ENCODE measurements around the gene QSER1. TPM values are rescaled to one million over a fixed set of nuclear protein-coding genes. Genes with fewer than 3 reads are reported as not detected.

The QSER1 gene
- total and polyA plus RNA-seq, 11 donors, result 2.1 to 25.3 (median 18.2) TPM

DNA sequence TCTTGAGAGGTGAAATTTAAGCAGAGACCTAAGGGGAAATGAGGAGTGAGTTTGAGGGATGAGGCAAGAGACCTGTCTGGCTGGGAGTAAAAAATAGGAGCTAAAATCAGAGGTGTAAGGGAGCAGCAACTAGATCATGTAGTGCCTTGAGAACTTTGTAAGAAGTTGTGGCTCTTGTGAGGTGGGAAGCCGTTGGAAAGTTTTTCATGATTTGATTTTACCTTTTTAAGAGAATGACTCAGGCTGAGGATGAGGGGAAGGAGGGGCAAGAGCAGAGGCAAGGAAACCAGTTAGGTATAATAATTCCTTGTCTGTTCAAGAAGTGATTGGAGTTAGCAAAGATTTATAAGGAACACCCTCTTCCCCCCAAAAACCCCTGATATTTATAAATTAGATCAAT is 25.8 kb downstream of the QSER1 start:
- Histone ChIP-seq H3K27ac (no peak overlapping the region), H3K9me3 (no peaks in the 10 kb centered on the region), H3K36me3 (no peaks in the 10 kb centered on the region), H3K4me1 (peaks cover 0 to 6% (median 0%) of the 10 kb centered on the region in 12 donors), H3K4me3 (no peak overlapping the region), H3K27me3 (no peaks in the 10 kb centered on the region)
- ATAC-seq (no peak), DNase-seq (no peak)
- TF ChIP-seq, protein P1, sequence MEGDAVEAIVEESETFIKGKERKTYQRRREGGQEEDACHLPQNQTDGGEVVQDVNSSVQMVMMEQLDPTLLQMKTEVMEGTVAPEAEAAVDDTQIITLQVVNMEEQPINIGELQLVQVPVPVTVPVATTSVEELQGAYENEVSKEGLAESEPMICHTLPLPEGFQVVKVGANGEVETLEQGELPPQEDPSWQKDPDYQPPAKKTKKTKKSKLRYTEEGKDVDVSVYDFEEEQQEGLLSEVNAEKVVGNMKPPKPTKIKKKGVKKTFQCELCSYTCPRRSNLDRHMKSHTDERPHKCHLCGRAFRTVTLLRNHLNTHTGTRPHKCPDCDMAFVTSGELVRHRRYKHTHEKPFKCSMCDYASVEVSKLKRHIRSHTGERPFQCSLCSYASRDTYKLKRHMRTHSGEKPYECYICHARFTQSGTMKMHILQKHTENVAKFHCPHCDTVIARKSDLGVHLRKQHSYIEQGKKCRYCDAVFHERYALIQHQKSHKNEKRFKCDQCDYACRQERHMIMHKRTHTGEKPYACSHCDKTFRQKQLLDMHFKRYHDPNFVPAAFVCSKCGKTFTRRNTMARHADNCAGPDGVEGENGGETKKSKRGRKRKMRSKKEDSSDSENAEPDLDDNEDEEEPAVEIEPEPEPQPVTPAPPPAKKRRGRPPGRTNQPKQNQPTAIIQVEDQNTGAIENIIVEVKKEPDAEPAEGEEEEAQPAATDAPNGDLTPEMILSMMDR (IDR thresholded peaks at IDR 0.05), result no peak
- TF ChIP-seq POLR2A (IDR thresholded peaks at IDR 0.05), result no peak
- intact Hi-C loops (cut with DNase I), result no loop called here
- WGBS, 4 donors, result 86 to 94% (median 92%) methylated on average over 1 of the region's 1 CpG

DNA sequence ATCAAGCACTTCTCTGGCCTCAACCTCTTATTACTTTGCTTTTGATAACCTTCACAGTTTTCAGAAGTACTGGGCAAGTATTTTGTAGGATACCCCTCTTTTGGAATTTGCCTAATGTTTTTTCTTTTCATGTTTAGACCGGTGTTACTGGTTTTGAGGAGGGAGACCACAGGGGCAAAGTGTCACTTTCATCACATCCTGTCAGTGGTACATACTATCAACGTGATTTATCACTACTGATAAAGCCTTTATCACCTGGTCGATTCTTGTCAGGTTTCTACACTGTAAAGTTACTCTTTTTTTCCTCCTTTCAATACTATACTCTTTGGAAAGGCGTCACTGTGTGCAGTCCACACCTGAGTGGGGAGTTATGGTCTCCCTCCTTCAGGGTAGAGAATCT is 26.7 kb downstream of the QSER1 start:
- no peaks in the 10 kb centered on the region for H3K36me3 ChIP-seq
- intact Hi-C loops (cut with DNase I), result no loop called here
- no peak overlapping the region for H3K4me3 ChIP-seq
- no peak for TF ChIP-seq POLR2A (IDR thresholded peaks at IDR 0.05)
- TF ChIP-seq, protein P1 (IDR thresholded peaks at IDR 0.05), result no peak
- whole genome bisulfite sequencing, 4 donors, result 45 to 51% (median 49%) methylated on average over 4 of the region's 4 CpGs
- no peaks in the 10 kb centered on the region for H3K27me3 ChIP-seq
- no peaks in the 10 kb centered on the region for H3K9me3 ChIP-seq
- ATAC-seq (no peak), DNase-seq (no peak)
- peaks cover 0 to 6% (median 0%) of the 10 kb centered on the region in 12 donors for H3K4me1 ChIP-seq
- no peak overlapping the region for H3K27ac ChIP-seq

DNA sequence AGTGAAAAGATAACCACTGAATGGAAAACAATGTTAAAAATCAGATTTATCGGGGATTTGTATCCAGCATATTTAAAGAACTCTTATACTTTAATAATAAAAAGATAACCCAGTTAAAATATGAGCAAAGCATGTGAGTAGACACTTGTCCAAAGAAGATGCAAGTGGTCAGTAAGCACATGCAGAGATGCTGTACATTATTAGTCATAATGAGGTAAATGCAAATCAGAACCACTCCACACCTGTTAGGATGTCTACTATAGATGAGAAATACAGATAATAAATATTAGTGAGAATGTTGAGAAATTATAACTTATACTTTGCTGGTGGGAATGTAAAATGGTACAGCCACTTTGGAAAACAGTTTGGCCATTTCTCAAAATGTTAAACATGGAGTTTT is 28.0 kb downstream of the QSER1 start:
- ATAC-seq (no peak), DNase-seq (no peak)
- H3K4me3 ChIP-seq, result no peak overlapping the region
- H3K36me3 ChIP-seq, result no peaks in the 10 kb centered on the region
- peaks cover 0 to 6% (median 0%) of the 10 kb centered on the region in 12 donors for H3K4me1 ChIP-seq
- no peaks in the 10 kb centered on the region for H3K27me3 ChIP-seq
- 94 to 100% (median 98%) methylated on average over 1 of the region's 1 CpG for WGBS, 4 donors
- TF ChIP-seq POLR2A (IDR thresholded peaks at IDR 0.05), result no peak
- TF ChIP-seq, protein P1 (IDR thresholded peaks at IDR 0.05), result no peak
- no peaks in the 10 kb centered on the region for H3K9me3 ChIP-seq
- H3K27ac ChIP-seq, result no peak overlapping the region
- intact Hi-C loops (cut with DNase I), result no loop called here

DNA sequence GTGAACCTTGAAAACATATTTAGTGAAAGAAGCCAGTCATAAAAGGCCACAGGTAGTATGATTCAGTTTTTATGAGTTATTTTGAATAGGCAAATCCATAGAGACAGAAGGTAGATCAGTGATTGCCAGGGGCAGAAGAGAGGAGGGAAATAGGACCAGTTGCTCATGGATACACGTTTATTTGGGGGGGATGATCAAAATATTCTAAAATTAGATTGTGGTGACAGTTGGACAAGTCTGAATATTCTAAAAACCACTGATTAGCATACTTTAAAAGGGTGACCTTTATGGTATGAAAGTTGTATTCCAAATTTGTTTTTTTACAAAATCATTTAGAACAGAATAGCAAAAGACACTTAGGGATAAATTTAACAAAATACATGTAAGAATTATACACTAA is 28.6 kb downstream of the QSER1 start:
- no peaks in the 10 kb centered on the region for H3K27me3 ChIP-seq
- TF ChIP-seq, protein P1 (IDR thresholded peaks at IDR 0.05), result no peak
- TF ChIP-seq POLR2A (IDR thresholded peaks at IDR 0.05), result no peak
- no peaks in the 10 kb centered on the region for H3K9me3 ChIP-seq
- DNase-seq (no peak), ATAC-seq (no peak)
- H3K4me3 ChIP-seq, result no peak overlapping the region
- WGBS, 4 donors, result 29 to 45% (median 35%) methylated on average over 1 of the region's 1 CpG
- H3K4me1 ChIP-seq, result peaks cover 0 to 6% (median 0%) of the 10 kb centered on the region in 12 donors
- intact Hi-C loops (cut with DNase I), result no loop called here
- no peak overlapping the region for H3K27ac ChIP-seq
- no peaks in the 10 kb centered on the region for H3K36me3 ChIP-seq

Data from heart left ventricle (tissue), 16 donors.